Medulla oblongata (tissue), 1 donor: Measurements from ENCODE around the gene LGALS3.
"Not testable (repeated sequence)": the region's sequence is repeated elsewhere in the genome, so short reads cannot be mapped to it uniquely, and the experiment has no call there.

Source experiments
- DNase-seq: peaks from one replicate; pipeline ENCODE4 v3.0.0-alpha.2; 2015; ENCODE audit errors: extremely low spot score

LGALS3 gene

GRCh38 chr14:55129086-55129427 is at the start of gene LGALS3:
Gene LGALS3, plus strand, starts transcription at chr14:55129252. Its CDS starts 8,122 bp downstream, at chr14:55137374.
- peak; percentile 45 for DNase-seq

GRCh38 chr14:55079961-55080360 is 49.1 kb upstream of the LGALS3 start:
- not testable (repeated sequence) for DNase-seq

- DNase-seq = no peak
Observed at GRCh38 chr14:55084401-55085059, 44.5 kb upstream of the LGALS3 start.

GRCh38 chr14:55085060-55085660 is 43.9 kb upstream of the LGALS3 start:
- DNase-seq = no peak

GRCh38 chr14:55086938-55087337 is 42.1 kb upstream of the LGALS3 start:
- no peak for DNase-seq

GRCh38 chr14:55088356-55088755 is 40.7 kb upstream of the LGALS3 start:
- DNase-seq = no peak

- no peak for DNase-seq
Observed at GRCh38 chr14:55092341-55092740, 36.7 kb upstream of the LGALS3 start.

- DNase-seq = no peak
Observed at GRCh38 chr14:55094292-55095157, 34.5 kb upstream of the LGALS3 start.

- DNase-seq = peak; percentile 74
Observed at GRCh38 chr14:55097881-55098560, 31.0 kb upstream of the LGALS3 start.

- no peak for DNase-seq
Observed at GRCh38 chr14:55098561-55098898, 30.5 kb upstream of the LGALS3 start.

GRCh38 chr14:55099756-55100155 is 29.3 kb upstream of the LGALS3 start:
- DNase-seq = no peak

- DNase-seq = no peak
Observed at GRCh38 chr14:55101698-55102097, 27.4 kb upstream of the LGALS3 start.

GRCh38 chr14:55102141-55102621 is 26.9 kb upstream of the LGALS3 start:
- DNase-seq = peak; percentile 75

GRCh38 chr14:55103005-55103640 is 25.9 kb upstream of the LGALS3 start:
- no peak for DNase-seq

GRCh38 chr14:55103971-55104954 is 24.8 kb upstream of the LGALS3 start:
- peak; percentile 41 for DNase-seq

- no peak for DNase-seq
Observed at GRCh38 chr14:55105991-55106390, 23.1 kb upstream of the LGALS3 start.

GRCh38 chr14:55107766-55108554 is 21.1 kb upstream of the LGALS3 start:
- DNase-seq = peak; percentile 60

GRCh38 chr14:55109836-55110235 is 19.2 kb upstream of the LGALS3 start:
- no peak for DNase-seq

- no peak for DNase-seq
Observed at GRCh38 chr14:55111122-55111708, 17.8 kb upstream of the LGALS3 start.
